Gastrocnemius medialis (tissue), 4 donors: ENCODE data around the gene FLII. TPM values are rescaled to one million over a fixed set of nuclear protein-coding genes. Genes with fewer than 3 reads are reported as not detected.
A peak's percentile ranks its signal among the peaks of the same experiment; 100 is the strongest.

Experiments
- ATAC-seq, 2 donors: fragments of 150-250 bp; one replicate each; pipeline ENCODE4 v1.9.1; 2016
- DNase-seq, 2 donors: peaks; one replicate each; pipeline ENCODE4 v3.0.0-alpha.2; 2019
- H3K27ac ChIP-seq, 4 donors: fragments of 200-600 bp; sonication (generic); 1 replicate in 1 of 4; 2 replicates in 3 of 4; pipeline ENCODE4 v1.5.1; 2016 to 2018; ENCODE audit warnings: mild to moderate bottlenecking in 2 of 4, moderate library complexity in 1 of 4
- H3K27me3 ChIP-seq, 3 donors: fragments of 200-600 bp; sonication (generic) in 2 of 3; 1 replicate in 1 of 3; 2 replicates in 2 of 3; pipeline versions ENCODE4 v1.5.1 to v1.6.0; 2016 to 2019; ENCODE audit warnings: mild to moderate bottlenecking in 1 of 3, moderate library complexity in 1 of 3
- H3K36me3 ChIP-seq, 2 donors: fragments of 200-600 bp; sonication (generic) in 1 of 2; one replicate each; pipeline ENCODE4 v1.5.1; 2017 to 2018
- H3K4me1 ChIP-seq, 2 donors: fragments of 200-600 bp; sonication (generic) in 1 of 2; one replicate each; pipeline ENCODE4 v1.5.1; 2016 to 2017; ENCODE audit warnings: mild to moderate bottlenecking in 2 of 2
- H3K4me3 ChIP-seq, 4 donors: fragments of 200-600 bp; sonication (generic) in 3 of 4; 1 replicate in 1 of 4; 2 replicates in 3 of 4; pipeline ENCODE4 v1.5.1; 2016 to 2019; ENCODE audit warnings: mild to moderate bottlenecking in 2 of 4
- H3K9me3 ChIP-seq, 3 donors: fragments of 200-600 bp; sonication (generic) in 2 of 3; 1 replicate in 1 of 3; 2 replicates in 2 of 3; pipeline ENCODE4 v1.5.1; 2016 to 2019
- CTCF ChIP-seq, 5 experiments: fragments of 450-650 bp in 3 of 5; fragments of 200-600 bp in 2 of 5; sonication (generic) in 2 of 5; IDR thresholded peaks in 4 of 5; conservative IDR thresholded peaks in 1 of 5; 1 replicate in 4 of 5; 2 replicates in 1 of 5; pipeline ENCODE4 v1.5.1; 2016 to 2019; ENCODE audit warnings: antibody characterized with exemption in 5 of 5, mild to moderate bottlenecking in 3 of 5, moderate library complexity in 3 of 5
- POLR2A ChIP-seq, 2 donors: fragments of 450-650 bp; IDR thresholded peaks; one replicate each; pipeline ENCODE4 v1.6.1; 2017; ENCODE audit warnings: antibody characterized with exemption in 2 of 2, mild to moderate bottlenecking in 2 of 2, moderate library complexity in 2 of 2
- in situ Hi-C, 4 donors: fragments of 200-750 bp; cut with MboI; loops; one replicate each; pipeline versions ENCODE4 v1.15.0 to v1.8.0; 2017; ENCODE audit warnings: low sequenced_read_pairs in 4 of 4
- intact Hi-C: fragments of 100-400 bp; cut with DNase I; formaldehyde crosslinking; loops from one replicate; pipeline ENCODE4 v1.15.1; 2023; ENCODE audit warnings: low total_unique reads
- total RNA-seq, 4 donors: library from RNA; depleted of rRNA; stranded (reverse); fragments of >200 nt; gene quantifications; one replicate each; pipeline versions ENCODE4 v1.1.0 to v1.2.3, GENCODE V29; 2016

FLII gene
- total RNA-seq, 4 donors from 2014 or later, result 600 to 752 (median 681) TPM

GRCh38 chr17:18257268-18257981, 1.1 kb downstream of the FLII start:
- DNase-seq (peak; percentile 60 to 81), ATAC-seq (peak; percentile 17 to 22)
- peaks cover 0 to 45% of the 10 kb centered on the region in 2 donors for H3K36me3 ChIP-seq
- H3K4me3 ChIP-seq, result peak overlapping the region; percentile 92 to 98 (median 94)
- H3K27me3 ChIP-seq, result no peaks in the 10 kb centered on the region
- in situ Hi-C loops (no loop called here), intact Hi-C loops (no loop called here)
- H3K4me1 ChIP-seq, result peaks cover 48 to 49% of the 10 kb centered on the region in 2 donors
- no peaks in the 10 kb centered on the region for H3K9me3 ChIP-seq
- TF ChIP-seq POLR2A (IDR thresholded peaks at IDR 0.05) (no peak), CTCF (IDR thresholded peaks at IDR 0.05 in 4 of 5, conservative IDR thresholded peaks at IDR 0.05 in 1 of 5) (no peak)
- H3K27ac ChIP-seq, result peak overlapping the region; percentile 98 to 100 (median 99)

DNA sequence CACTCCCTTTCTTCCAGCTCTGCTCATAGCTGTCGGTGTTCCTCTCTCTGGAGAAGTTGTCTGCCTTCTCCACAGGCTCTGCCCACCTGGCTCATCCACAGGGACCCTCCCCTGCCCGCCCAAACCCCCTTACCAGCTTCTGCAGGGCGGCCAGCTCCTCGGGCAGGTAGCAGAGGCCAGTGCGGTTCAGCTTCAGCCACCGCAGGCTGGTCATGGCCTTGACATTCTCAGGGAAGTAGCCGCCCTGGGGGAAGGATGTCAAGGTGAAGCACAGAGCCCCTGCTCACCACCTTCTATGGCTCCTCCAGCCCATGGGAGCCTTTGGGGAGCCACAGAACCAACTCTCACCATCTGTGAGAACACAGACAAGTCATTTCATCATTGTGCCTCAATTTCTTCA, 1.8 kb downstream of the FLII start:
- intact Hi-C loops, result no loop called here
- H3K9me3 ChIP-seq, result no peaks in the 10 kb centered on the region
- H3K27ac ChIP-seq, result peak overlapping the region; percentile 98 to 100 (median 99)
- H3K36me3 ChIP-seq, result peaks cover 0 to 51% of the 10 kb centered on the region in 2 donors
- no peak for DNase-seq
- in situ Hi-C loops, result no loop called here
- H3K27me3 ChIP-seq, result no peaks in the 10 kb centered on the region
- TF ChIP-seq CTCF (IDR thresholded peaks at IDR 0.05 in 4 of 5, conservative IDR thresholded peaks at IDR 0.05 in 1 of 5), result no peak
- no peak for TF ChIP-seq POLR2A (IDR thresholded peaks at IDR 0.05)
- peak overlapping the region; percentile 92 to 98 (median 94) for H3K4me3 ChIP-seq
- ATAC-seq, result no peak
- H3K4me1 ChIP-seq, result peaks cover 42 to 43% of the 10 kb centered on the region in 2 donors

GRCh38 chr17:18256351-18256750, 2.2 kb downstream of the FLII start:
- H3K9me3 ChIP-seq, result no peaks in the 10 kb centered on the region
- ATAC-seq, result no peak
- intact Hi-C loops, result no loop called here
- H3K4me3 ChIP-seq, result no peak overlapping the region
- no peaks in the 10 kb centered on the region for H3K27me3 ChIP-seq
- peak overlapping the region; percentile 98 to 100 (median 99) for H3K27ac ChIP-seq
- in situ Hi-C loops, result no loop called here
- DNase-seq, result no peak
- peaks cover 38 to 39% of the 10 kb centered on the region in 2 donors for H3K4me1 ChIP-seq
- H3K36me3 ChIP-seq, result peaks cover 0 to 56% of the 10 kb centered on the region in 2 donors
- TF ChIP-seq POLR2A (IDR thresholded peaks at IDR 0.05), result no peak
- no peak for TF ChIP-seq CTCF (IDR thresholded peaks at IDR 0.05 in 4 of 5, conservative IDR thresholded peaks at IDR 0.05 in 1 of 5)

GRCh38 chr17:18254888-18255649, 3.5 kb downstream of the FLII start:
- peaks cover 0 to 69% of the 10 kb centered on the region in 2 donors for H3K36me3 ChIP-seq
- intact Hi-C loops, result no loop called here
- in situ Hi-C loops, result no loop called here

More at GRCh38 chr17:18254888-18255649, 3.5 kb downstream of the FLII start:
- no peaks in the 10 kb centered on the region for H3K27me3 ChIP-seq
- TF ChIP-seq CTCF (IDR thresholded peaks at IDR 0.05 in 4 of 5, conservative IDR thresholded peaks at IDR 0.05 in 1 of 5) (no peak), POLR2A (IDR thresholded peaks at IDR 0.05) (no peak)
- ATAC-seq (no peak), DNase-seq (no peak)
- no peaks in the 10 kb centered on the region for H3K9me3 ChIP-seq
- H3K4me3 ChIP-seq, result no peak overlapping the region
- H3K4me1 ChIP-seq, result peaks cover 36 to 37% of the 10 kb centered on the region in 2 donors
- H3K27ac ChIP-seq, result peak overlapping the region in 3 of 4 donors; percentile 98 to 100 (median 99)
